HTERT RPE-1 (cell line): Measurements from ENCODE around the gene ZNF235.
"Not testable (repeated sequence)": the region's sequence is repeated elsewhere in the genome, so short reads cannot be mapped to it uniquely, and the experiment has no call there.

Experiments used
- in situ Hi-C: fragments of 300-500 bp; cut with MboI; formaldehyde crosslinking; loops from 4 replicates; pipeline ENCODE4 v1.14.3; 2020; ENCODE audit warnings: low sequenced_read_pairs

The ZNF235 gene

DNA sequence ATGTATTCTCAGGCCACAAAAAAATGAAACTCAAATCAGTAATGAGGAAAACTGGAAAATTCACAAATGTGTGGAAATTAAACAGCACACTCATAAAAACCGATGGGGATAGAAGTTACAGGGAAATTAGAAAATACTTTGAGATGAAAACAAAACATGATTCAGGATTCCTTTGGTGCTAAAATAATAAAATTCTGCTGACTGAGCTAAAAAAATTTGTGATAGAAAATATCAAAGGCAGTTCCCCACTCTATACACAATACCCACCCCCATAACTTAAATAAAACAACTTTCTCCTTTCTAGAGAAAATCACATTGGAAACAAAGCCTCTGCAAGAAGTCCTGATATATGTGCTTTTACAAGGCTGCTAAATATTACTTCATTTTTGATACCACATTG is 46.7 kb downstream of the ZNF235 start:
- in situ Hi-C loops = no loop called here

DNA sequence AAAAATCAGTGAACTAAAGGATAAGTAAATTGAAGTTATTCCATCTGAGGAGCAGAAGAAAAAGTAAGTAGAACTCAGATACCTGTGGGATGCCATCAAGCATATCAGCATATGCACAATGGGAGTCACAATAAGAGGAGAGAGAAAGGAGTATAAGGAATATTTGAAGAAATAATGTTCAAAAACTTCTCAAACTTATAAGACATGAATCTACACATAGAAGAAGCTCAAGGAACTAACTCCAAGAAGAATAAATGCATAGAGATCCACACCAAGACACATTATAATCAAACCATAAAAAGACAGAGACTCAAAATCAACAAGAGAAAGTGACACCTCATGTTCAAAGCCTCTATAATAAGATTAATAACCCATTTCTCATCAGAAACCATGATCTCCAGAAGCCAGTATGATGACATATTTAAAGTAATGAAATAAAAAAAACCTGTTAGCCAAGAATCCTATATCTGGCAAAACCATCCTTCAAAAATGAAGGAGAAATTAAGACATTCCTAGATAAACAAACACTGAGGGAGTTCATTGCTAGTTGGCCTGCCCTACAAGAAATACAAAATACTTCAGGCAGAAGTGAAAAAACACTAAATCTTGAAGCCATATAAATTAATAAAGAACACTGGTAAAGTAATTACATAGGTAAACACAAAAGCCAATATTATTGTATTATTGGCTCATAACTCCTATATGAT is 49.0 kb downstream of the ZNF235 start:
- in situ Hi-C loops = no loop called here

DNA sequence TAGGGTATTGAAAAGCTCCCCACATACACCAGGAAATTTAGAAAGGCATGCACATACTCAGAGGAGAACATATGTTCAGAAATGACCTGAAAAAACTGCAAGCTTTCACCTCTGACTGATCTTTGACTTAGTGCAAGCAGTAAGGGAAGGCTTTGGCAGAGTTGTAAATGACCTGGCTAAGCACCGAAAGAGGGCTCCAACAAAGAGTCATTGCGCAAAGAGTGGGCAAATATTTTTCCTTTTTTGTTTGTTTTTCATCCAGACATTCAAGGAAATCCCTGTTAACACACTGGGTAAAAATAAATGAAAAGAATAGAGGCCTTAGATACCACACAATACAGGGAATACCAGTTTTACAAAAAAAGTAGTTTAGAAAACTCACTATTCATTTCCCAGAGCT is 50.3 kb downstream of the ZNF235 start:
- in situ Hi-C loops = no loop called here

- in situ Hi-C loops = not testable (repeated sequence)
Measured at GRCh38 chr19:44253392-44253791, 51.4 kb downstream of the ZNF235 start.

- in situ Hi-C loops = not testable (repeated sequence)
Measured at GRCh38 chr19:44252332-44252731, 52.5 kb downstream of the ZNF235 start.

DNA sequence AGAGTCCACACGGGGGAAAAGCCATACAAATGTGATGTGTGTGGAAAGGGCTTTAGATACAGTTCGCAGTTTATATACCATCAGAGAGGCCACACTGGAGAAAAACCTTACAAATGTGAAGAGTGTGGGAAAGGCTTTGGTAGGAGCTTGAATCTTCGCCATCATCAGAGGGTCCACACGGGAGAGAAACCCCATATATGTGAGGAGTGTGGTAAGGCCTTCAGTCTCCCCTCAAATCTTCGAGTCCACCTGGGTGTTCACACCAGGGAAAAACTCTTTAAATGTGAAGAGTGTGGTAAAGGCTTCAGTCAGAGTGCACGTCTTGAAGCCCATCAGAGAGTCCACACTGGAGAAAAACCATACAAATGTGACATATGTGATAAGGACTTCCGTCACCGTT is 68.4 kb downstream of the ZNF235 start:
- in situ Hi-C loops = no loop called here
